ENCODE results near the gene EID3.

Gene EID3

GRCh38 chr12:104294927-104295668, 8.4 kb upstream of the EID3 start:
- DNase-seq (ENCODE audit: low read depth, low spot score), result no peak
- no peak for TF ChIP-seq CTCF (IDR thresholded peaks at IDR 0.05; ENCODE audit: low read depth, low read length)
- in situ Hi-C loops (cut with HindIII; ENCODE audit: low sequenced_read_pairs), result no loop called here
- H3K4me3 ChIP-seq (ENCODE audit: low read depth, low read length), result no peak overlapping the region

- DNase-seq (ENCODE audit: low read depth, low spot score), result no peak
These were observed 7.6 kb upstream of the EID3 start for GRCh38 chr12:104295954-104296353.

GRCh38 chr12:104296718-104297117, 6.8 kb upstream of the EID3 start:
- no peak for DNase-seq (ENCODE audit: low read depth, low spot score)
- TF ChIP-seq CTCF (IDR thresholded peaks at IDR 0.05; ENCODE audit: low read depth, low read length), result no peak
- in situ Hi-C loops (cut with HindIII; ENCODE audit: low sequenced_read_pairs), result no loop called here
- H3K4me3 ChIP-seq (ENCODE audit: low read depth, low read length), result no peak overlapping the region

More at GRCh38 chr12:104295954-104296353, 7.6 kb upstream of the EID3 start:
- in situ Hi-C loops (cut with HindIII; ENCODE audit: low sequenced_read_pairs), result no loop called here
- H3K4me3 ChIP-seq (ENCODE audit: low read depth, low read length), result no peak overlapping the region
- TF ChIP-seq CTCF (IDR thresholded peaks at IDR 0.05; ENCODE audit: low read depth, low read length), result no peak

- no peak for DNase-seq (ENCODE audit: low read depth, low spot score)
- H3K4me3 ChIP-seq (ENCODE audit: low read depth, low read length), result no peak overlapping the region
- TF ChIP-seq CTCF (IDR thresholded peaks at IDR 0.05; ENCODE audit: low read depth, low read length), result no peak
- in situ Hi-C loops (cut with HindIII; ENCODE audit: low sequenced_read_pairs), result no loop called here
These were observed 5.9 kb upstream of the EID3 start for GRCh38 chr12:104297477-104298113.

GRCh38 chr12:104299842-104300481, 3.6 kb upstream of the EID3 start:
- no peak for DNase-seq (ENCODE audit: low read depth, low spot score)
- TF ChIP-seq CTCF (IDR thresholded peaks at IDR 0.05; ENCODE audit: low read depth, low read length), result no peak

GRCh38 chr12:104304261-104305009, 896 bp downstream of the EID3 start:
- no peak for DNase-seq (ENCODE audit: low read depth, low spot score)
- peak overlapping the region; percentile 46 for H3K4me3 ChIP-seq (ENCODE audit: low read depth, low read length)
- no peak for TF ChIP-seq CTCF (IDR thresholded peaks at IDR 0.05; ENCODE audit: low read depth, low read length)
- in situ Hi-C loops (cut with HindIII; ENCODE audit: low sequenced_read_pairs), result no loop called here

More at GRCh38 chr12:104299842-104300481, 3.6 kb upstream of the EID3 start:
- in situ Hi-C loops (cut with HindIII; ENCODE audit: low sequenced_read_pairs), result no loop called here
- no peak overlapping the region for H3K4me3 ChIP-seq (ENCODE audit: low read depth, low read length)

Data from astrocyte of the spinal cord (primary cell).